ENCODE data around the gene HPN. TPM values are rescaled to one million over a fixed set of nuclear protein-coding genes. Genes with fewer than 3 reads are reported as not detected.

HPN gene
- total RNA-seq, 1 experiment from 2014 or later, result 10.6 TPM

DNA sequence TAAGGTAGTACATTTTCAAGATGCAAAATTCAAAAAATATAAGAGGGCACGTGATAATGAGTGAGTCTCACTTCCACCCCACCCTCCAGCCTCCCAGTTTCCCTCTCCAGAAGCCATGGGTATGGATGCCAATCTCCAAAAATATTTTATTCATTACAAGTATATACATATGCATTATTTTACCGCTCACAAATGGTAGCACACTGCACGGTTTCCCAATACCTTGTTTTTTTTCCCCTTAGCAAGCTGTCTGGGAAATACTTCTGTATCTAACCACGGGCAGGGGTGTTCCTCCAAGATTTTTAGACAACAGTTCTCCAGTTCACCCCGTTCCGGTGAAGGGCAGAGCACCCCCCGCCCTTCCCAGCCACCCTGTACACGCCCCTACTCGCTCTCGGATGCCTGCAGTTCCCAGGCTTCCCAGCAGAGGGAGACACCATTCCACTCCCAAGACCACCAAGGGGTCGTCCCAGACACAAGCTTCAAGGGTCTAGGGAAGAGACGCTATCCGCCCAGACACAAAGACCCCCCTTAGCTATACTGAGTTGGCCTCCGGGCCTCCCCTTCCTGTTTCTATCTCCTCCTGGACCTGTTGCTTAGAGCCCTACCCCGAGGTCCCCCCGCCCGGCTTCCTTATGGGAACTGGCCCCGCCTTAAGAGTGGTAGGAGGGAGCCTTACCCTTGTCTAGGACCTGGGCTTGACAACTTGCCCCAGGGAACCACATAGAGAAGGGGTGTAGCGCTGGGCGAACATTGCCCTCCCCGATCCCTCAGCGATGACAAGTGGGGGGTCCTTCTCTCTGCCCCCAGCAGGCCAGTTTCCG, 73.0 kb downstream of the HPN start:
- peak; percentile 87 for DNase-seq
- no peak overlapping the region for H2BK15ac ChIP-seq (ENCODE audit: low read depth, low read length)
- H3K4me3 Mint-ChIP-seq, result peak overlapping the region; percentile 62 to 74
- no peak overlapping the region for H4K91ac ChIP-seq (ENCODE audit: insufficient read length, low read depth, low read length)
- H3K4me1 Mint-ChIP-seq, result peaks cover 37 to 56% of the 10 kb centered on the region in 2 experiments
- no peak overlapping the region for H4K5ac ChIP-seq (ENCODE audit: insufficient read length, low read depth, low read length)
- no peak overlapping the region for H3K56ac ChIP-seq (ENCODE audit: insufficient read length, low read depth, low read length)
- no peaks in the 10 kb centered on the region for H3K9me3 Mint-ChIP-seq
- TF ChIP-seq, protein P1, sequence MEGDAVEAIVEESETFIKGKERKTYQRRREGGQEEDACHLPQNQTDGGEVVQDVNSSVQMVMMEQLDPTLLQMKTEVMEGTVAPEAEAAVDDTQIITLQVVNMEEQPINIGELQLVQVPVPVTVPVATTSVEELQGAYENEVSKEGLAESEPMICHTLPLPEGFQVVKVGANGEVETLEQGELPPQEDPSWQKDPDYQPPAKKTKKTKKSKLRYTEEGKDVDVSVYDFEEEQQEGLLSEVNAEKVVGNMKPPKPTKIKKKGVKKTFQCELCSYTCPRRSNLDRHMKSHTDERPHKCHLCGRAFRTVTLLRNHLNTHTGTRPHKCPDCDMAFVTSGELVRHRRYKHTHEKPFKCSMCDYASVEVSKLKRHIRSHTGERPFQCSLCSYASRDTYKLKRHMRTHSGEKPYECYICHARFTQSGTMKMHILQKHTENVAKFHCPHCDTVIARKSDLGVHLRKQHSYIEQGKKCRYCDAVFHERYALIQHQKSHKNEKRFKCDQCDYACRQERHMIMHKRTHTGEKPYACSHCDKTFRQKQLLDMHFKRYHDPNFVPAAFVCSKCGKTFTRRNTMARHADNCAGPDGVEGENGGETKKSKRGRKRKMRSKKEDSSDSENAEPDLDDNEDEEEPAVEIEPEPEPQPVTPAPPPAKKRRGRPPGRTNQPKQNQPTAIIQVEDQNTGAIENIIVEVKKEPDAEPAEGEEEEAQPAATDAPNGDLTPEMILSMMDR (conservative IDR thresholded peaks at IDR 0.05), result peak; percentile 100
- H3T11ph ChIP-seq (ENCODE audit: low read length), result no peak overlapping the region
- no peaks in the 10 kb centered on the region for H3K23me2 ChIP-seq (ENCODE audit: insufficient read length, low read depth, low read length, poor library complexity, severe bottlenecking)
- no peak overlapping the region for H2AFZ ChIP-seq (ENCODE audit: low read length)
- no peak overlapping the region for H4K8ac ChIP-seq (replicated peaks; ENCODE audit: insufficient read length, low read depth, low read length)
- H3K36me3 Mint-ChIP-seq (ENCODE audit: insufficient read depth in 1 of 3, low read depth in 3 of 3), result no peaks in the 10 kb centered on the region; a peak in 1 of 7 replicates
- no CpG with 5 or more reads among the region's 23 CpGs for WGBS (ENCODE audit: extremely low coverage, insufficient read length, low lambda C conversion rate)
- H3K27ac Mint-ChIP-seq, result peak overlapping the region in 1 of 3 experiments; percentile 77; a peak in 2 of 7 replicates
- H3K14ac ChIP-seq (ENCODE audit: insufficient read depth, low read length), result no peak overlapping the region
- no peak overlapping the region for H3K23ac ChIP-seq (ENCODE audit: insufficient read length, low read depth, low read length)
- no peak overlapping the region for H3K9ac ChIP-seq (ENCODE audit: extremely low read depth, insufficient read length, low read length)
- no peak overlapping the region for H3K4ac ChIP-seq (ENCODE audit: low read depth, low read length)
- no peak overlapping the region for H3K18ac ChIP-seq (ENCODE audit: insufficient read length, low read depth, low read length)
- no peak overlapping the region for H2AK5ac ChIP-seq (ENCODE audit: insufficient read length, low read length)
- no peak overlapping the region for H2BK120ac ChIP-seq (ENCODE audit: low read depth, low read length, poor library complexity, severe bottlenecking)
- H3K4me1 ChIP-seq (ENCODE audit: insufficient read depth, low read length), result no peaks in the 10 kb centered on the region
- no peaks in the 10 kb centered on the region for H4K20me1 ChIP-seq (ENCODE audit: control insufficient read depth, insufficient read depth, insufficient read length)
- H2BK5ac ChIP-seq (ENCODE audit: insufficient read length, low read length), result no peak overlapping the region
- no peaks in the 10 kb centered on the region for H3K79me2 ChIP-seq (ENCODE audit: insufficient read depth, low read length)
- H3K27me3 ChIP-seq (ENCODE audit: insufficient read depth, low read length), result no peaks in the 10 kb centered on the region
- peak overlapping the region; percentile 25 for H3K4me2 ChIP-seq (ENCODE audit: insufficient read depth, insufficient read length, low read length)
- peaks cover 10% of the 10 kb centered on the region for H3K27me3 Mint-ChIP-seq (ENCODE audit: low read depth)
- H2BK12ac ChIP-seq (ENCODE audit: insufficient read length, low read depth, low read length), result no peak overlapping the region
- H3K79me1 ChIP-seq (ENCODE audit: insufficient read depth, low read depth, low read length, poor library complexity, severe bottlenecking), result no peaks in the 10 kb centered on the region
- no peak overlapping the region for H3K27ac ChIP-seq (ENCODE audit: insufficient read length, low read depth, low read length)
- H2BK20ac ChIP-seq (ENCODE audit: low read depth, low read length, poor library complexity, severe bottlenecking), result no peak overlapping the region
- H3K9me3 ChIP-seq (ENCODE audit: control insufficient read depth, low read depth, low read length), result no peaks in the 10 kb centered on the region

All from H9 (cell line).